WTC11 (cell line): ENCODE measurements around the gene MAP3K2. TPM values are rescaled to one million over a fixed set of nuclear protein-coding genes. Genes with fewer than 3 reads are reported as not detected.

Experiments used
- ATAC-seq: fragments of 200-7000 bp; cut with Tn5 transposase; 2 replicates; pipeline ENCODE4 v1.10.0; 2021; ENCODE audit warnings: mild to moderate bottlenecking, moderate library complexity
- CTCF ChIA-PET: fragments of 300-600 bp; sonication (Branson Sonifier 250); formaldehyde crosslinking; loops from one replicate; lab custom pipeline; 2021; ENCODE audit warnings: antibody characterized with exemption; lab: Charles Lee
- POLR2A ChIA-PET: fragments of 350-600 bp; sonication (Branson Sonifier 250); formaldehyde crosslinking; loops from one replicate; lab custom pipeline; 2021; ENCODE audit warnings: antibody characterized with exemption; lab: Charles Lee
- DNase-seq: peaks from one replicate; pipeline ENCODE4 v3.0.0; 2021; ENCODE audit warnings: low spot score
- H3K27ac Mint-ChIP-seq: 2 replicates; pipeline ENCODE4 v1.8.0; 2021; ENCODE audit warnings: mixed read lengths
- H3K27me3 Mint-ChIP-seq: 2 replicates; pipeline ENCODE4 v1.8.0; 2021; ENCODE audit warnings: low read depth, mild to moderate bottlenecking, moderate library complexity, mixed read lengths
- H3K36me3 Mint-ChIP-seq: 2 replicates; pipeline ENCODE4 v1.8.0; 2021; ENCODE audit warnings: mixed read lengths
- H3K4me1 Mint-ChIP-seq: 2 replicates; pipeline ENCODE4 v1.8.0; 2022; ENCODE audit warnings: mixed read lengths
- H3K4me3 Mint-ChIP-seq: 2 replicates; pipeline ENCODE4 v1.8.0; 2021; ENCODE audit warnings: mild to moderate bottlenecking, moderate library complexity, mixed read lengths
- H3K9me3 Mint-ChIP-seq: 2 replicates; pipeline ENCODE4 v1.8.0; 2021; ENCODE audit warnings: mixed read lengths
- AR ChIP-seq: fragments of 250-450 bp; sonication (Bioruptor Pico); IDR thresholded peaks from 2 replicates; pipeline ENCODE4 v1.9.0; 2021; ENCODE audit warnings: mild to moderate bottlenecking
- ATF2 ChIP-seq: sonication (generic); formaldehyde crosslinking; IDR thresholded peaks from 2 replicates; pipeline ENCODE4 v1.8.1; 2022; ENCODE audit warnings: low read depth, missing genetic modification reagents, borderline replicate concordance
- CBFB ChIP-seq: sonication (generic); formaldehyde crosslinking; IDR thresholded peaks from 2 replicates; pipeline ENCODE4 v1.8.1; 2022; ENCODE audit warnings: mild to moderate bottlenecking, low read depth, missing genetic modification reagents
- E2F1 ChIP-seq: sonication (generic); formaldehyde crosslinking; IDR thresholded peaks from 2 replicates; pipeline ENCODE4 v1.8.0; 2022; ENCODE audit warnings: mild to moderate bottlenecking, missing genetic modification reagents
- E2F5 ChIP-seq: sonication (generic); formaldehyde crosslinking; IDR thresholded peaks from 2 replicates; pipeline ENCODE4 v1.8.1; 2022; ENCODE audit warnings: mild to moderate bottlenecking, moderate library complexity, missing genetic modification reagents
- ELF4 ChIP-seq: sonication (generic); formaldehyde crosslinking; IDR thresholded peaks from 2 replicates; pipeline ENCODE4 v1.8.1; 2022; ENCODE audit warnings: low read depth, mild to moderate bottlenecking, moderate library complexity, missing genetic modification reagents
- ERG ChIP-seq: fragments of 250-450 bp; sonication (Bioruptor Pico); IDR thresholded peaks from 2 replicates; pipeline ENCODE4 v1.8.0; 2021; ENCODE audit warnings: mild to moderate bottlenecking
- FOXK1 ChIP-seq: sonication (generic); formaldehyde crosslinking; IDR thresholded peaks from 2 replicates; pipeline ENCODE4 v1.8.0; 2022; ENCODE audit warnings: mild to moderate bottlenecking, moderate library complexity, missing genetic modification reagents
- GTF2I ChIP-seq: fragments of 250-450 bp; sonication (Bioruptor Pico); conservative IDR thresholded peaks from 2 replicates; pipeline ENCODE4 v1.4.0; 2021; ENCODE audit warnings: mild to moderate bottlenecking
- HMGA2 ChIP-seq: fragments of 250-450 bp; sonication (Bioruptor Pico); IDR thresholded peaks from 2 replicates; pipeline ENCODE4 v1.4.0; 2021; ENCODE audit warnings: mild to moderate bottlenecking, moderate library complexity
- NFATC4 ChIP-seq: fragments of 250-450 bp; sonication (Bioruptor Pico); IDR thresholded peaks from 2 replicates; pipeline ENCODE4 v1.9.0; 2021; ENCODE audit warnings: mild to moderate bottlenecking
- RORB ChIP-seq: fragments of 250-450 bp; sonication (Bioruptor Pico); IDR thresholded peaks from 2 replicates; pipeline ENCODE4 v1.9.0; 2021; ENCODE audit warnings: mild to moderate bottlenecking
- SP1 ChIP-seq: sonication (generic); formaldehyde crosslinking; conservative IDR thresholded peaks from 2 replicates; pipeline ENCODE4 v1.8.1; 2022; ENCODE audit warnings: missing genetic modification reagents
- ZBTB21 ChIP-seq: sonication (generic); formaldehyde crosslinking; IDR thresholded peaks from 2 replicates; pipeline ENCODE4 v1.8.1; 2023; ENCODE audit warnings: mild to moderate bottlenecking, missing genetic modification reagents, borderline replicate concordance
- ZBTB43 ChIP-seq: sonication (generic); formaldehyde crosslinking; IDR thresholded peaks from 2 replicates; pipeline ENCODE4 v1.8.1; 2023; ENCODE audit warnings: mild to moderate bottlenecking, missing genetic modification reagents
- ZNF138 ChIP-seq: sonication (generic); formaldehyde crosslinking; conservative IDR thresholded peaks from 2 replicates; pipeline ENCODE4 v1.8.1; 2022; ENCODE audit warnings: mild to moderate bottlenecking, moderate library complexity, missing genetic modification reagents
- ZNF317 ChIP-seq: sonication (generic); formaldehyde crosslinking; IDR thresholded peaks from 2 replicates; pipeline ENCODE4 v1.8.1; 2023; ENCODE audit warnings: low read depth, mild to moderate bottlenecking, moderate library complexity, missing genetic modification reagents, borderline replicate concordance
- total RNA-seq: library from RNA; stranded (reverse); gene quantifications from 3 replicates; pipeline ENCODE4 v1.2.3, GENCODE V29; 2021
- TF ChIP-seq, protein P1 (sequence below): fragments of 250-450 bp; sonication (Bioruptor Pico); IDR thresholded peaks from 2 replicates; pipeline ENCODE4 v2.1.2; 2022; ENCODE audit warnings: mild to moderate bottlenecking, moderate library complexity
- TF ChIP-seq, protein P2 (sequence below): sonication (generic); formaldehyde crosslinking; IDR thresholded peaks from 2 replicates; pipeline ENCODE4 v1.8.0; 2022; ENCODE audit warnings: mild to moderate bottlenecking, missing genetic modification reagents

The MAP3K2 gene
- total RNA-seq, 1 experiment from 2014 or later = 26.9 TPM

GRCh38 chr2:127413200-127413599, 25.4 kb upstream of the MAP3K2 start:
- POLR2A ChIA-PET = no interaction called here
- Mint-ChIP-seq H3K27ac (no peak overlapping the region), H3K4me3 (no peak overlapping the region), H3K9me3 (peaks cover 17% of the 10 kb centered on the region), H3K27me3 (peaks cover 53% of the 10 kb centered on the region)
- DNase-seq (no peak), ATAC-seq (no peak)
- TF ChIP-seq HMGA2 (CRISPR knock-in tag) (no peak), ZBTB21 (no peak), ERG (CRISPR knock-in tag) (no peak), ZBTB43 (no peak), CBFB (CRISPR knock-in tag) (no peak), E2F5 (CRISPR knock-in tag) (no peak), SP1 (CRISPR knock-in tag) (no peak), NFATC4 (CRISPR knock-in tag) (no peak), ZNF317 (CRISPR knock-in tag) (no peak), ZNF138 (no peak), RORB (CRISPR knock-in tag) (no peak), ATF2 (no peak), AR (no peak), E2F1 (CRISPR knock-in tag) (no peak), FOXK1 (CRISPR knock-in tag) (no peak), GTF2I (CRISPR knock-in tag) (no peak), ELF4 (CRISPR knock-in tag) (no peak)
- TF ChIP-seq, protein P1, sequence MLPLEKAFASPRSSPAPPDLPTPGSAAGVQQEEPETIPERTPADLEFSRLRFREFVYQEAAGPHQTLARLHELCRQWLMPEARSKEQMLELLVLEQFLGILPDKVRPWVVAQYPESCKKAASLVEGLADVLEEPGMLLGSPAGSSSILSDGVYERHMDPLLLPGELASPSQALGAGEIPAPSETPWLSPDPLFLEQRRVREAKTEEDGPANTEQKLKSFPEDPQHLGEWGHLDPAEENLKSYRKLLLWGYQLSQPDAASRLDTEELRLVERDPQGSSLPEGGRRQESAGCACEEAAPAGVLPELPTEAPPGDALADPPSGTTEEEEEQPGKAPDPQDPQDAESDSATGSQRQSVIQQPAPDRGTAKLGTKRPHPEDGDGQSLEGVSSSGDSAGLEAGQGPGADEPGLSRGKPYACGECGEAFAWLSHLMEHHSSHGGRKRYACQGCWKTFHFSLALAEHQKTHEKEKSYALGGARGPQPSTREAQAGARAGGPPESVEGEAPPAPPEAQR = no peak
- TF ChIP-seq, protein P2, sequence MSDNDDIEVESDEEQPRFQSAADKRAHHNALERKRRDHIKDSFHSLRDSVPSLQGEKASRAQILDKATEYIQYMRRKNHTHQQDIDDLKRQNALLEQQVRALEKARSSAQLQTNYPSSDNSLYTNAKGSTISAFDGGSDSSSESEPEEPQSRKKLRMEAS (CRISPR knock-in tag) = no peak
- TF ChIP-seq, all 79 proteins: peak for 0
- Mint-ChIP-seq H3K36me3 (peaks cover 12% of the 10 kb centered on the region), H3K4me1 (peaks cover 14% of the 10 kb centered on the region)
- CTCF ChIA-PET = no interaction called here
